Ovary (tissue), 3 donors: ENCODE results near the gene CCNK.

Source experiments
- EP300 ChIP-seq: sonication (generic); formaldehyde crosslinking; IDR thresholded peaks from one replicate; pipeline ENCODE4 v1.6.1; 2017; ENCODE audit warnings: antibody characterized with exemption
- POLR2A ChIP-seq: fragments of 450-650 bp; IDR thresholded peaks from one replicate; pipeline ENCODE4 v1.6.1; 2017; ENCODE audit warnings: antibody characterized with exemption, mild to moderate bottlenecking, moderate library complexity
- TF ChIP-seq, protein P1 (sequence below), 3 donors: fragments of 450-650 bp in 2 of 3; fragments of 200-600 bp in 1 of 3; IDR thresholded peaks; one replicate each; pipeline versions ENCODE4 v1.5.1 to v1.8.0; 2016 to 2022; ENCODE audit warnings: antibody characterized with exemption in 3 of 3, mild to moderate bottlenecking in 1 of 3
- donor health status: DM: no; HTN: no; CAD: no.

DNA sequence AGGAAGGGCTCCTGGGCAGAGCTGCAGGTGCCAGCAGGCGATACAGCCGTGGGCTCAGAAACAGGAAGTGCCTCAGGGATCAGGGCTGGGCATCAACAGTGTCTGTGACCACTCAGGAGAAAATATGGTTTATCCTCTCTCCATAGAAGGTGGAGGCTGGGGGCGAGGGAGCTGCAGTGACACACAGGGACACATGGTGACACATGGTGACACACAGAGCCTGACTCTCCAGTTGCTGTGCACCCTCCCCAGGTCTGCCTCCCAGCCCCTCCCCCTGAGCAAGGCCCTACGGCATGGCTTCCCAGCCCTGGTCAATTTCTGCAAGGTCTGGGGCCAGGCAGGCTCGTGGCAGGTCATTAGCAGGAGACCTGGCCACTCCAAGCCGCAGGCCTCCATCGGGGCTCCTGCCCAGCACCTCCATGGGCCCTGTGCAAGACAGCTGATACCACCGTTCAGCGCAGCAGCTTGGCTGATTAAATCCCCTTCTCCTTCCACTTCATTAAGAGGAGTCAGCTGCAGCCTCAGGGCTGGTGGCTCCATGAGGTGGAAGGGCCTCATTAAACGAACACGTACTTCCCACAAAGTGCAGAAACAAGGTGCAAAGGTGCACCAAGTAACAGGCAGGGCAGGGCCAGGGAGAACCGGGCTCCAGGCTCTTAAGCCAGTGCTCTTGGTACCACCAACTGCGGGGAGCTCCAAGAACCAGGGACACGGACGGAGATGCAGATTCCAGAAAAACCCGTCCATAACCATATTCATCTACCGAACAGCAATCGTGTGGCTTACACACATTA, 60.7 kb downstream of the CCNK start:
- TF ChIP-seq, protein P1, sequence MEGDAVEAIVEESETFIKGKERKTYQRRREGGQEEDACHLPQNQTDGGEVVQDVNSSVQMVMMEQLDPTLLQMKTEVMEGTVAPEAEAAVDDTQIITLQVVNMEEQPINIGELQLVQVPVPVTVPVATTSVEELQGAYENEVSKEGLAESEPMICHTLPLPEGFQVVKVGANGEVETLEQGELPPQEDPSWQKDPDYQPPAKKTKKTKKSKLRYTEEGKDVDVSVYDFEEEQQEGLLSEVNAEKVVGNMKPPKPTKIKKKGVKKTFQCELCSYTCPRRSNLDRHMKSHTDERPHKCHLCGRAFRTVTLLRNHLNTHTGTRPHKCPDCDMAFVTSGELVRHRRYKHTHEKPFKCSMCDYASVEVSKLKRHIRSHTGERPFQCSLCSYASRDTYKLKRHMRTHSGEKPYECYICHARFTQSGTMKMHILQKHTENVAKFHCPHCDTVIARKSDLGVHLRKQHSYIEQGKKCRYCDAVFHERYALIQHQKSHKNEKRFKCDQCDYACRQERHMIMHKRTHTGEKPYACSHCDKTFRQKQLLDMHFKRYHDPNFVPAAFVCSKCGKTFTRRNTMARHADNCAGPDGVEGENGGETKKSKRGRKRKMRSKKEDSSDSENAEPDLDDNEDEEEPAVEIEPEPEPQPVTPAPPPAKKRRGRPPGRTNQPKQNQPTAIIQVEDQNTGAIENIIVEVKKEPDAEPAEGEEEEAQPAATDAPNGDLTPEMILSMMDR (IDR thresholded peaks at IDR 0.05) = no peak
- no peak for TF ChIP-seq POLR2A
- TF ChIP-seq EP300 = no peak
